ENCODE results near the gene SUSD5.
"Not testable (repeated sequence)": the region's sequence is repeated elsewhere in the genome, so short reads cannot be mapped to it uniquely, and the experiment has no call there.

Gene SUSD5

DNA sequence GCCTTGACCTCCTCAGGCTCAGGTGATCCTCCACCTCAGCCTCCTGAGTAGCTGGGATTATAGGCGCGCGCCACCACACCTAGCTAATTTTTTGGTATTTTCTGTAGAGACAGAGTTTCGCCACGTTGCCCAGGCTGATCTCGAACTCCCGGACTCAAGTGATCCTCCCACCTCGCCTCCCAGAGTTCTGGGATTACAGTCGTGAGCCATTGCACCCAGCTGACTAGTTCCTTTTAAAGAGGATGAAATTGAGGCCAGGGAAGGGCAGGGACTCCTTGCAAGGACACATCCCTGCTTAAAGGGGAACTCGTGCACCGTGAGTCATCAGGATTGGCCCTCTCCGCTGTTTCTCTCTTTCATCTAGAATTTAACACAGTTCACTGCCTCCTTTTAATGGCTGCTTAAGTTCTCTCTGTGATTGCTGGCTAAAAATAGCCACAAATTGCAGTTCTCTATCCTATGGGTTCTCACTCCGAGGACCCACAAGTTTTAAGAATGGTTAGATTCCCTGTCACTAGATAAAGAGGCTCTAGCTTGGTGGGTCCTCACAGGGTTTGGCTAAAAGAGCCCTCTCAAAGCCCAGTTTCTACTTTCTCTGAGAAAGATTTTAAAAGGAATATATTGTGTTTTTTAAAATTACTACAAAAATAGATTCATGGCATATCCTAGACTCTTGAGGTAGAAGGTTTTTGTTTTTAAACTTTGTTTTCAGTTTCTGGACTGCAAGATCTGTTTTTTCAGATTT is 103.4 kb downstream of the SUSD5 start:
- DNase-seq (ENCODE audit: low spot score): no peak
- TF ChIP-seq, protein P1, sequence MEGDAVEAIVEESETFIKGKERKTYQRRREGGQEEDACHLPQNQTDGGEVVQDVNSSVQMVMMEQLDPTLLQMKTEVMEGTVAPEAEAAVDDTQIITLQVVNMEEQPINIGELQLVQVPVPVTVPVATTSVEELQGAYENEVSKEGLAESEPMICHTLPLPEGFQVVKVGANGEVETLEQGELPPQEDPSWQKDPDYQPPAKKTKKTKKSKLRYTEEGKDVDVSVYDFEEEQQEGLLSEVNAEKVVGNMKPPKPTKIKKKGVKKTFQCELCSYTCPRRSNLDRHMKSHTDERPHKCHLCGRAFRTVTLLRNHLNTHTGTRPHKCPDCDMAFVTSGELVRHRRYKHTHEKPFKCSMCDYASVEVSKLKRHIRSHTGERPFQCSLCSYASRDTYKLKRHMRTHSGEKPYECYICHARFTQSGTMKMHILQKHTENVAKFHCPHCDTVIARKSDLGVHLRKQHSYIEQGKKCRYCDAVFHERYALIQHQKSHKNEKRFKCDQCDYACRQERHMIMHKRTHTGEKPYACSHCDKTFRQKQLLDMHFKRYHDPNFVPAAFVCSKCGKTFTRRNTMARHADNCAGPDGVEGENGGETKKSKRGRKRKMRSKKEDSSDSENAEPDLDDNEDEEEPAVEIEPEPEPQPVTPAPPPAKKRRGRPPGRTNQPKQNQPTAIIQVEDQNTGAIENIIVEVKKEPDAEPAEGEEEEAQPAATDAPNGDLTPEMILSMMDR (IDR thresholded peaks at IDR 0.05; ENCODE audit: borderline replicate concordance, control extremely low read depth, extremely low read depth, insufficient read depth, missing control alignments): no peak
- in situ Hi-C loops (cut with MboI; ENCODE audit: low sequenced_read_pairs, unreplicated experiment): no loop called here

DNA sequence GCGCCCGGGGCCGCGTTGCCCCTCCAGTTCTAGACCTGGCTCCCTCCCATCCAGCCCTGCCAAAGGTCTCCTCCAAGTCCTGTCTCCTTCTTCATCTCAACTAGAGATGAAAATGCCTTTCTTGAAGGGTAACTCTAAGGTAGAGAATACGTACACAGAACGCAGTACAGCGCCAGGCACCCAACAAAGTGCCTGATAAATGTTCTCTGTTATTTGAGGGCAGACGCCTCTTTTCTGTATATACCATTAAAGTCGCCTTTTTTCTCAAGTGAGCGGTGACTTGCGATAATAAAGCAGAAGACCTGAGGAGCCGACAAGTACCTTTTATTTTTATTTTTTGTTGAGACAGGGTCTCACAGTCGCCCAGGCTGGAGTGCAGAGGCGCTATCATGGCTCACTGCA is 104.0 kb downstream of the SUSD5 start:
- no peak for DNase-seq (ENCODE audit: low spot score)
- TF ChIP-seq, protein P1 (IDR thresholded peaks at IDR 0.05; ENCODE audit: borderline replicate concordance, control extremely low read depth, extremely low read depth, insufficient read depth, missing control alignments): no peak
- in situ Hi-C loops (cut with MboI; ENCODE audit: low sequenced_read_pairs, unreplicated experiment): no loop called here

DNA sequence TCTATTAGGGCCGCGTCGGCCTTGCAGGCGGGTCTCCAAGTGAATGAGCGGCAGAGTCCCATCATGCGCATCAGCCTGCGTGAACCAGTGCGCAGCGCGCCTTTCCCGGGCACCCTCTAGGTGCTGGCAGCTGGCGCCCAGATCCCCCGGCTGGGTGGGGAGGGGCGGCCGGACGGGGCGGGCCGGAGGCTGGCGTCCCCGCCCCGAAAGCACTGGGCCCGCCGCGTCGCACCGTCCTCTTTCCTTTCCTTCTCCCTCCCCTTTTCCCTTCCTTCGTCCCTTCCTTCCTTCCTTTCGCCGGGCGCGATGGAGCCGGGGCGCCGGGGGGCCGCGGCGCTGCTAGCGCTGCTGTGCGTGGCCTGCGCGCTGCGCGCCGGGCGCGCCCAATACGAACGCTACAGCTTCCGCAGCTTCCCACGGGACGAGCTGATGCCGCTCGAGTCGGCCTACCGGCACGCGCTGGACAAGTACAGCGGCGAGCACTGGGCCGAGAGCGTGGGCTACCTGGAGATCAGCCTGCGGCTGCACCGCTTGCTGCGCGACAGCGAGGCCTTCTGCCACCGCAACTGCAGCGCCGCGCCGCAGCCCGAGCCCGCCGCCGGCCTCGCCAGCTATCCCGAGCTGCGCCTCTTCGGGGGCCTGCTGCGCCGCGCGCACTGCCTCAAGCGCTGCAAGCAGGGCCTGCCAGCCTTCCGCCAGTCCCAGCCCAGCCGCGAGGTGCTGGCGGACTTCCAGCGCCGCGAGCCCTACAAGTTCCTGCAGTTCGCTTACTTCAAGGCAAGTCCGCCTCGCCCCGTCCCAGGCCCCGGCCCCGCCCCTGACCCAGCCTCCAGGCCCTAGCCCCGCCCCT is 104.6 kb downstream of the SUSD5 start, which contains the start of gene CRTAP:
CRTAP (plus strand) TSS at position 243 of the 850 bp plus-strand sequence; CDS start at position 307, 64 bp downstream.
- in situ Hi-C loops (cut with MboI; ENCODE audit: low sequenced_read_pairs, unreplicated experiment): no loop called here
- TF ChIP-seq, protein P1 (IDR thresholded peaks at IDR 0.05; ENCODE audit: borderline replicate concordance, control extremely low read depth, extremely low read depth, insufficient read depth, missing control alignments): no peak
- peak; percentile 87 for DNase-seq (ENCODE audit: low spot score)

DNA sequence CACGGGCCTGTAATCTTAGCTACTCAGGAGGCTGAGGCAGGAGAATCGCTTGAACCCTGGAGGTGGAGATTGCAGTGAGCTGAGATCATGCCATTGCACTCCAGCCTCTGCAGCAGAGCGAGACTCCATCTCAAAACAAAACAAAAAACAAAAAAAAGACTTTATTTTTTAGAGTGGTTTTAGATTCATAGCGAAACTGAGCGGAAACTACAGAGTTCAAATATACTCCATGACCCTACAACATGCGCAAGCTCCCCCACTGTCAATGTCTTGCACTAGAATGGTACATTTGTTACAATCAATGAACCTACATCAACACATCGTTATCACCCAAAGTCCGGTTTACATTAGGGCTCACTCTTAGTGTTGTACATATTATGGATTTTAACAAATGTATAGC is 107.0 kb downstream of the SUSD5 start:
- TF ChIP-seq, protein P1 (IDR thresholded peaks at IDR 0.05; ENCODE audit: borderline replicate concordance, control extremely low read depth, extremely low read depth, insufficient read depth, missing control alignments): no peak
- in situ Hi-C loops (cut with MboI; ENCODE audit: low sequenced_read_pairs, unreplicated experiment): no loop called here
- DNase-seq (ENCODE audit: low spot score): peak; percentile 54

DNA sequence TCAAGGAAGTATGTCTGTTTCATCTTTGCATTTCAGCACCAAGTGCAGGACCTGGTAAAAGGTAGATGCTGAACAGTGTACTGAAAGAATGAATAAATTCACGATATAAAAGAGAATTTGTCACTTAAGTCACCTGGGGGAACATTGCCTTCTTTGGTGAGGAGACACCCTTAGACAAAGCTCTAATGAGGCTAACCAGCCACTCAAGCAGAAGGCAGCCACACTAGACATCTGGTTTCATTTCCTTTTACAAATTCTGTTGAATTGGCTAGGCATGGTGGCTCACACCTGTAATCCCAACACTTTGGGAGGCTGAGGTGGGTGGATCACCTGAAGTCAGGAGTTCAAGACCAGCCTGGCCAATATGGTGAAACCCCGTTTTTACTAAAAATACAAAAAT is 111.8 kb downstream of the SUSD5 start:
- DNase-seq (ENCODE audit: low spot score); in situ Hi-C loops (cut with MboI; ENCODE audit: low sequenced_read_pairs, unreplicated experiment): not testable (repeated sequence)

DNA sequence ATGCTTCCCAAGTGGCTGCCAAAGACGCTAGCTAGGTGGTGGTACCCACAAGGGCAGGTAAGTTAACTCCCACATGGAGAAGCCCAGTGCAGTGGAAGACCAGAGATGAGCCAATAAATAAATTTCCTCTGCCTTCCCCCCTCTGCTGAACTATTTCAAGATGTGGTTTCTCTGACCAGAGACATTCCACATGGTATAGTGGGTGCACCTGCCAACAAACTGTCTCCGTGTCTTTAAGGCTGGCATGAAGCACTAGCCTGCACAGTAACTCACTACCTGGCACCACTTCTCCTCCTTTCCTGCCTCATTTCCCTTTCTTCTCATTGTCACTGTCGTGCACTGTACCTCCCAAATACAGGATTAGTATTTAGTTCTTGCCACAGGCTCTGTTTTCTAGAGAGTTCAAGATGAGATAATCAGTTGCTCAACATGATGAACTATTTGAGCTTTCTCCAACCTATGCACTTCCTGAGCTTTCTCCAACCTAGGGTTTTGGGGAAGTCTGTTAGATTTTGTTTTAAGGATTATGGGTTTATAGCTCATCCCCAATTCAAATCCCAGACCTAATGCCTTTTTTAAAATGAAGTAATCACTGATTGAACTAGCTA is 113.2 kb downstream of the SUSD5 start:
- in situ Hi-C loops (cut with MboI; ENCODE audit: low sequenced_read_pairs, unreplicated experiment): no loop called here
- no peak for DNase-seq (ENCODE audit: low spot score)
- TF ChIP-seq, protein P1 (IDR thresholded peaks at IDR 0.05; ENCODE audit: borderline replicate concordance, control extremely low read depth, extremely low read depth, insufficient read depth, missing control alignments): no peak
